KBM-7 (cell line): ENCODE data around the gene RAX.
A peak's percentile ranks its signal among the peaks of the same experiment; 100 is the strongest.

Experiments used
- DNase-seq: peaks from one replicate; pipeline ENCODE4 v3.0.0-alpha.2; 2015
- in situ Hi-C: fragments of 300-500 bp; cut with MboI; formaldehyde crosslinking; loops from 2 replicates; pipeline ENCODE4 v1.14.3; 2020; ENCODE audit warnings: low sequenced_read_pairs, low pct_unique_long_range_greater_than_20kb, mixed read lengths

RAX gene

GRCh38 chr18:59272891-59273758 lies at the start of gene RAX:
Gene RAX, minus strand, starts transcription at chr18:59273454. Its CDS starts 248 bp downstream, at chr18:59273206.
- in situ Hi-C loops: no loop called here
- DNase-seq: peak; percentile 45

- in situ Hi-C loops: loop anchor here (25.0 kb wide), 1 partner anchor 94 kb away; no protein-coding TSS in a partner anchor
- DNase-seq: no peak
These were observed 45.3 kb upstream of the RAX start, which contains the start of gene CPLX4 for GRCh38 chr18:59318460-59319050. Gene CPLX4, minus strand, starts transcription at chr18:59318649. Its CDS starts 187 bp downstream, at chr18:59318462.

- DNase-seq: no peak
- in situ Hi-C loops: loop anchor here (25.0 kb wide), 1 partner anchor 101 kb away; no protein-coding TSS in a partner anchor
These were observed 38.4 kb upstream of the RAX start for GRCh38 chr18:59311631-59312030.

GRCh38 chr18:59308938-59309260 lies 35.6 kb upstream of the RAX start:
- no peak for DNase-seq
- in situ Hi-C loops: loop anchor here (25.0 kb wide), 1 partner anchor 103 kb away; no protein-coding TSS in a partner anchor

- in situ Hi-C loops: loop anchor here (25.0 kb wide), 1 partner anchor 104 kb away; no protein-coding TSS in a partner anchor
These were observed 35.1 kb upstream of the RAX start for GRCh38 chr18:59308248-59308937.

GRCh38 chr18:59306640-59307039 lies 33.4 kb upstream of the RAX start:
- in situ Hi-C loops: loop anchor here (25.0 kb wide), 1 partner anchor 106 kb away; no protein-coding TSS in a partner anchor
- no peak for DNase-seq

More at GRCh38 chr18:59308248-59308937, 35.1 kb upstream of the RAX start:
- DNase-seq: peak; percentile 79

- no peak for DNase-seq
- in situ Hi-C loops: loop anchor here (25.0 kb wide), 1 partner anchor 107 kb away; no protein-coding TSS in a partner anchor
These were observed 32.0 kb upstream of the RAX start for GRCh38 chr18:59305295-59305694.

GRCh38 chr18:59303656-59304195 lies 30.5 kb upstream of the RAX start:
- in situ Hi-C loops: loop anchor here (25.0 kb wide), 1 partner anchor 109 kb away; no protein-coding TSS in a partner anchor
- no peak for DNase-seq

GRCh38 chr18:59303006-59303405 lies 29.8 kb upstream of the RAX start:
- in situ Hi-C loops: loop anchor here (25.0 kb wide), 1 partner anchor 109 kb away; no protein-coding TSS in a partner anchor
- DNase-seq: no peak

- in situ Hi-C loops: loop anchor here (25.0 kb wide), 1 partner anchor 110 kb away; no protein-coding TSS in a partner anchor
- no peak for DNase-seq
These were observed 28.7 kb upstream of the RAX start for GRCh38 chr18:59301929-59302328.

- DNase-seq: no peak
These were observed 27.5 kb upstream of the RAX start for GRCh38 chr18:59300676-59301285.

GRCh38 chr18:59298871-59299270 lies 25.6 kb upstream of the RAX start:
- in situ Hi-C loops: no loop called here
- no peak for DNase-seq

More at GRCh38 chr18:59300676-59301285, 27.5 kb upstream of the RAX start:
- in situ Hi-C loops: loop anchor here (25.0 kb wide), 1 partner anchor 112 kb away; no protein-coding TSS in a partner anchor

GRCh38 chr18:59293317-59293716 lies 20.1 kb upstream of the RAX start:
- DNase-seq: no peak
- in situ Hi-C loops: no loop called here

- in situ Hi-C loops: no loop called here
- DNase-seq: no peak
These were observed 13.1 kb upstream of the RAX start for GRCh38 chr18:59286341-59286740.

GRCh38 chr18:59282341-59282740 lies 9.1 kb upstream of the RAX start:
- no peak for DNase-seq
- in situ Hi-C loops: no loop called here

- no peak for DNase-seq
- in situ Hi-C loops: no loop called here
These were observed 6.5 kb upstream of the RAX start for GRCh38 chr18:59279722-59280121.

- in situ Hi-C loops: no loop called here
- no peak for DNase-seq
These were observed 5.9 kb upstream of the RAX start for GRCh38 chr18:59279193-59279592.

GRCh38 chr18:59278793-59279192 lies 5.5 kb upstream of the RAX start:
- in situ Hi-C loops: no loop called here
- DNase-seq: no peak

- in situ Hi-C loops: no loop called here
- DNase-seq: no peak
These were observed 2.8 kb upstream of the RAX start for GRCh38 chr18:59276047-59276446.
